GM12878 (cell line): ENCODE results near the gene MSI2. TPM values are rescaled to one million over a fixed set of nuclear protein-coding genes. Genes with fewer than 3 reads are reported as not detected.

ENCODE experiments used
- ATAC-seq: fragments of 200-7000 bp; cut with Tn5 transposase; 3 replicates; pipeline ENCODE4 v1.9.1; 2020; ENCODE audit warnings: mild to moderate bottlenecking, moderate library complexity
- BruUV-seq: library from RNA; stranded (reverse); fragments of 400-500 nt; replicated peaks from 2 replicates; lab custom pipeline; 2021; lab: Mats Ljungman, UMichigan
- CTCF ChIA-PET: fragments of 300-600 bp; sonication (Branson Sonifier 250); formaldehyde crosslinking; extraction: SDS; loops from one replicate; lab custom pipeline; 2021; ENCODE audit warnings: inconsistent platforms; lab: Yijun Ruan, JAX
- POLR2A ChIA-PET: fragments of 350-600 bp; formaldehyde crosslinking; extraction: SDS; loops from one replicate; lab custom pipeline; 2021; ENCODE audit warnings: inconsistent platforms; lab: Charles Lee
- RAD21 ChIA-PET: fragments of 300-600 bp; sonication (Branson Sonifier 250); formaldehyde crosslinking; loops from one replicate; lab custom pipeline; 2023; ENCODE audit warnings: antibody characterized with exemption; ENCODE audit not compliant: unreplicated experiment; lab: Charles Lee
- SMC1A ChIA-PET: fragments of 300-600 bp; sonication (Branson Sonifier 250); formaldehyde crosslinking; loops from one replicate; lab custom pipeline; 2023; ENCODE audit not compliant: unreplicated experiment, uncharacterized antibody; lab: Charles Lee
- DNase-seq: peaks from one replicate; pipeline ENCODE4 v3.0.0-alpha.2; 2011; ENCODE audit warnings: low read depth, low spot score
- FAIRE-seq: peaks from 3 replicates; lab custom pipeline; 2011; peaks lifted over from hg19 to GRCh38; lab: Jason Lieb, UNC
- H2AFZ ChIP-seq: 2 replicates; pipeline ENCODE4 v1.6.0; 2011; ENCODE audit warnings: low read depth, low read length, control low read depth; ENCODE audit not compliant: control insufficient read depth
- H3K27ac ChIP-seq: 2 replicates; pipeline ENCODE4 v1.5.1; 2011; ENCODE audit warnings: control low read depth; ENCODE audit not compliant: control insufficient read depth, insufficient read depth
- H3K27me3 ChIP-seq, 2 experiments: replicated peaks in 1 of 2; 2 replicates each; pipeline versions ENCODE4 v1.6.0 to v1.6.1; 2011; ENCODE audit warnings: low read length in 1 of 2; ENCODE audit not compliant: control insufficient read depth in 2 of 2, insufficient read depth in 2 of 2
- H3K36me3 ChIP-seq, 2 experiments: 2 replicates each; pipeline ENCODE4 v1.5.1; 2011; ENCODE audit warnings: low read length in 1 of 2; ENCODE audit not compliant: control insufficient read depth in 2 of 2, insufficient read depth in 2 of 2
- H3K4me1 ChIP-seq: 2 replicates; pipeline ENCODE4 v1.6.1; 2011; ENCODE audit warnings: mild to moderate bottlenecking, low read length, moderate library complexity, mixed read lengths; ENCODE audit not compliant: control insufficient read depth, insufficient read depth
- H3K4me2 ChIP-seq: 2 replicates; pipeline ENCODE4 v1.6.0; 2011; ENCODE audit warnings: control low read depth; ENCODE audit not compliant: control insufficient read depth, insufficient read depth
- H3K4me3 ChIP-seq: fragments of 200-600 bp; sonication (generic); 2 replicates; pipeline ENCODE4 v1.5.1; 2016
- H3K79me2 ChIP-seq: 2 replicates; pipeline ENCODE4 v1.6.0; 2011; ENCODE audit warnings: low read length; ENCODE audit not compliant: control insufficient read depth, insufficient read depth
- H3K9ac ChIP-seq: 2 replicates; pipeline ENCODE4 v1.8.0; 2011; ENCODE audit warnings: low read length, control low read depth, mixed read lengths; ENCODE audit not compliant: control insufficient read depth, insufficient read depth
- H3K9me3 ChIP-seq: replicated peaks from 3 replicates; pipeline ENCODE4 v1.5.1; 2011; ENCODE audit warnings: mild to moderate bottlenecking, low read length; ENCODE audit not compliant: control insufficient read depth, insufficient read depth
- H4K20me1 ChIP-seq: 2 replicates; pipeline ENCODE4 v1.6.0; 2011; ENCODE audit not compliant: control insufficient read depth, insufficient read depth
- ATF7 ChIP-seq: fragments of 450-650 bp; IDR thresholded peaks from 2 replicates; pipeline ENCODE4 v1.6.1; 2016; ENCODE audit warnings: low read depth, mild to moderate bottlenecking
- CREM ChIP-seq: IDR thresholded peaks from 2 replicates; pipeline ENCODE4 v1.6.1; 2014; ENCODE audit warnings: antibody characterized with exemption, low read depth
- FOS ChIP-seq: IDR thresholded peaks from 3 replicates; pipeline ENCODE4 v1.6.1; 2011; ENCODE audit warnings: borderline replicate concordance; ENCODE audit not compliant: insufficient read length; ENCODE audit errors: extremely low read depth
- KAT2A ChIP-seq: conservative IDR thresholded peaks from 2 replicates; pipeline ENCODE4 v1.6.1; 2011; ENCODE audit warnings: low read depth, low read length; ENCODE audit not compliant: control insufficient read depth
- MTA2 ChIP-seq: fragments of 450-650 bp; IDR thresholded peaks from 2 replicates; pipeline ENCODE4 v1.6.1; 2016; ENCODE audit warnings: low read depth, mild to moderate bottlenecking, moderate library complexity
- MTA3 ChIP-seq: IDR thresholded peaks from 2 replicates; pipeline ENCODE4 v1.6.1; 2012; ENCODE audit warnings: low read length, inconsistent platforms, borderline replicate concordance
- PAX8 ChIP-seq: fragments of 450-650 bp; IDR thresholded peaks from 2 replicates; pipeline ENCODE4 v1.6.1; 2017; ENCODE audit warnings: mild to moderate bottlenecking, moderate library complexity
- PML ChIP-seq: IDR thresholded peaks from 2 replicates; pipeline ENCODE4 v1.6.1; 2012; ENCODE audit warnings: low read length, inconsistent platforms
- TCF3 ChIP-seq: IDR thresholded peaks from 2 replicates; pipeline ENCODE4 v1.6.1; 2012; ENCODE audit warnings: low read depth, mild to moderate bottlenecking, low read length, borderline replicate concordance; ENCODE audit not compliant: insufficient read depth
- ZNF384 ChIP-seq: IDR thresholded peaks from 2 replicates; pipeline ENCODE4 v1.6.1; 2012; ENCODE audit warnings: low read depth, mild to moderate bottlenecking, low read length, improper control_type of control experiment, borderline replicate concordance
- WGBS: methylation state at CpG from one replicate; pipeline ENCODE4 v1.1.6; 2016; ENCODE audit warnings: low lambda C conversion rate; ENCODE audit not compliant: insufficient replicate concordance, insufficient coverage; ENCODE audit errors: missing lambda C conversion rate; 5-methylcytosine and 5-hydroxymethylcytosine counted together
- in situ Hi-C: fragments of 300-500 bp; cut with MboI; formaldehyde crosslinking; loops from 9 replicates; pipeline ENCODE4 v1.14.3; 2018; ENCODE audit warnings: mixed read lengths
- intact Hi-C: fragments of 100-400 bp; cut with micrococcal nuclease; formaldehyde crosslinking; loops from one replicate; pipeline ENCODE4 v1.14.2; 2022; ENCODE audit not compliant: unreplicated experiment
- polyA plus RNA-seq, 11 experiments: library from polyadenylated mRNA; depleted of rRNA in 4 of 11; unstranded in 6 of 11; stranded (reverse) in 5 of 11; fragments of >200 nt; fragmentation: Nextera tagmentation in 4 of 11; fragmentation: Illumina TruSeq in 1 of 11; extraction: Ambion mirVana in 4 of 11; extraction: Trizol in 1 of 11; gene quantifications; 1 replicate in 1 of 11; 2 replicates in 10 of 11; pipeline versions ENCODE4 v1.2.1 to v1.2.3, GENCODE V29; 2011 to 2016; ENCODE audit warnings: inconsistent platforms in 2 of 11, missing spikeins in 2 of 11, low read depth in 1 of 11
- total RNA-seq, 4 experiments: library from RNA; depleted of rRNA in 3 of 4; stranded (reverse); fragments of >200 nt in 3 of 4; fragmentation: Illumina TruSeq in 1 of 4; extraction: Trizol in 1 of 4; gene quantifications; 2 replicates each; pipeline versions ENCODE4 v1.2.1 to v1.2.3, GENCODE V29; 2013 to 2021
- TF ChIP-seq, protein P1 (sequence below): fragments of 450-650 bp; IDR thresholded peaks from 2 replicates; pipeline ENCODE4 v1.6.1; 2017; ENCODE audit warnings: mild to moderate bottlenecking, low read depth, inconsistent platforms; ENCODE audit not compliant: poor library complexity, severe bottlenecking
- TF ChIP-seq, protein P2 (sequence below): IDR thresholded peaks from 2 replicates; pipeline ENCODE4 v1.6.1; 2012; ENCODE audit warnings: mild to moderate bottlenecking, low read depth, low read length
- TF ChIP-seq, protein P3 (sequence below): fragments of 450-650 bp; IDR thresholded peaks from 2 replicates; pipeline ENCODE4 v1.6.1; 2018; ENCODE audit warnings: mild to moderate bottlenecking, low read depth, moderate library complexity; ENCODE audit not compliant: partially characterized antibody
- TF ChIP-seq, protein P4 (sequence below): IDR thresholded peaks from 2 replicates; pipeline ENCODE4 v1.6.1; 2012; ENCODE audit warnings: low read depth, low read length, improper control_type of control experiment

Gene MSI2
- total and polyA plus RNA-seq, 10 of the 15 experiments (the other 5 are each of a cell fraction or from before 2014, with no cell fraction given), result 6.1 to 76.1 (median 42.0) TPM

DNA sequence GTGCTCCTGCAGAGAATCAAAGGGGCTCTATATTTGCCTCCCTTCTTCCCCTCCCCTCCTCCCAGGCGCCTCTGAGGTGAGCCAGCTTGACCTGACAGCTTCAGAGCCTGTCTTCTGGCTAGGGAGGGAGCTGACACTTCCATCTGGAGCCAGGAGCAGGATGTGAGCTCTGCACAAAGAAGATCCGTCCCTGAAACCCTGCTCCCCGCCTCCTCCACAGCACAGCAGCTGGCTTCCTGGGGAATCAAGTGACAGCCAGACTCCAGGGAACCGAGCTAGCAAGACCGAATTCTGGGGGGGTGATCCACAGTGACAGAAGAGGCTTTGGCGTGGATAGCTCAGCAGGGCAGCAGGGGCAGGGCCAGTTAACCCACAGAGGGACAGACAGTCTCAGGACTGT lies 451.6 kb downstream of the MSI2 start:
- no peak overlapping the region for H3K4me3 ChIP-seq
- no peaks in the 10 kb centered on the region for H3K36me3 ChIP-seq
- H2AFZ ChIP-seq, result no peak overlapping the region
- intact Hi-C loops, result no loop called here
- DNase-seq (no peak), ATAC-seq (no peak), FAIRE-seq (no peak)
- no peaks in the 10 kb centered on the region for H4K20me1 ChIP-seq
- H3K9me3 ChIP-seq, result peaks cover 4% of the 10 kb centered on the region; the same call in 2 of the 3 replicates
- peaks cover 0 to 1% of the 10 kb centered on the region in 2 experiments; a peak in 2 of 4 replicates for H3K27me3 ChIP-seq
- SMC1A ChIA-PET, result no interaction called here
- no TSS peak for BruUV-seq
- H3K27ac ChIP-seq, result no peak overlapping the region
- CTCF ChIA-PET, result interaction anchor here (1.7 kb wide), 1 partner anchor 76 kb away, joined by 3 read pairs; no protein-coding TSS in a partner anchor
- H3K4me2 ChIP-seq, result no peak overlapping the region
- no peak overlapping the region for H3K9ac ChIP-seq
- H3K4me1 ChIP-seq, result no peaks in the 10 kb centered on the region
- WGBS, result 9% methylated on average over 6 of the region's 6 CpGs
- POLR2A ChIA-PET, result no interaction called here
- no peaks in the 10 kb centered on the region for H3K79me2 ChIP-seq
- RAD21 ChIA-PET, result no interaction called here
- in situ Hi-C loops, result no loop called here
- TF ChIP-seq PAX8 (no peak), ATF7 (no peak), KAT2A (no peak), PML (no peak), MTA3 (no peak), TCF3 (no peak), FOS (no peak), CREM (no peak), ZNF384 (no peak), MTA2 (no peak)
- TF ChIP-seq, protein P1, sequence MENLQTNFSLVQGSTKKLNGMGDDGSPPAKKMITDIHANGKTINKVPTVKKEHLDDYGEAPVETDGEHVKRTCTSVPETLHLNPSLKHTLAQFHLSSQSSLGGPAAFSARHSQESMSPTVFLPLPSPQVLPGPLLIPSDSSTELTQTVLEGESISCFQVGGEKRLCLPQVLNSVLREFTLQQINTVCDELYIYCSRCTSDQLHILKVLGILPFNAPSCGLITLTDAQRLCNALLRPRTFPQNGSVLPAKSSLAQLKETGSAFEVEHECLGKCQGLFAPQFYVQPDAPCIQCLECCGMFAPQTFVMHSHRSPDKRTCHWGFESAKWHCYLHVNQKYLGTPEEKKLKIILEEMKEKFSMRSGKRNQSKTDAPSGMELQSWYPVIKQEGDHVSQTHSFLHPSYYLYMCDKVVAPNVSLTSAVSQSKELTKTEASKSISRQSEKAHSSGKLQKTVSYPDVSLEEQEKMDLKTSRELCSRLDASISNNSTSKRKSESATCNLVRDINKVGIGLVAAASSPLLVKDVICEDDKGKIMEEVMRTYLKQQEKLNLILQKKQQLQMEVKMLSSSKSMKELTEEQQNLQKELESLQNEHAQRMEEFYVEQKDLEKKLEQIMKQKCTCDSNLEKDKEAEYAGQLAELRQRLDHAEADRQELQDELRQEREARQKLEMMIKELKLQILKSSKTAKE, result no peak
- TF ChIP-seq, protein P2, sequence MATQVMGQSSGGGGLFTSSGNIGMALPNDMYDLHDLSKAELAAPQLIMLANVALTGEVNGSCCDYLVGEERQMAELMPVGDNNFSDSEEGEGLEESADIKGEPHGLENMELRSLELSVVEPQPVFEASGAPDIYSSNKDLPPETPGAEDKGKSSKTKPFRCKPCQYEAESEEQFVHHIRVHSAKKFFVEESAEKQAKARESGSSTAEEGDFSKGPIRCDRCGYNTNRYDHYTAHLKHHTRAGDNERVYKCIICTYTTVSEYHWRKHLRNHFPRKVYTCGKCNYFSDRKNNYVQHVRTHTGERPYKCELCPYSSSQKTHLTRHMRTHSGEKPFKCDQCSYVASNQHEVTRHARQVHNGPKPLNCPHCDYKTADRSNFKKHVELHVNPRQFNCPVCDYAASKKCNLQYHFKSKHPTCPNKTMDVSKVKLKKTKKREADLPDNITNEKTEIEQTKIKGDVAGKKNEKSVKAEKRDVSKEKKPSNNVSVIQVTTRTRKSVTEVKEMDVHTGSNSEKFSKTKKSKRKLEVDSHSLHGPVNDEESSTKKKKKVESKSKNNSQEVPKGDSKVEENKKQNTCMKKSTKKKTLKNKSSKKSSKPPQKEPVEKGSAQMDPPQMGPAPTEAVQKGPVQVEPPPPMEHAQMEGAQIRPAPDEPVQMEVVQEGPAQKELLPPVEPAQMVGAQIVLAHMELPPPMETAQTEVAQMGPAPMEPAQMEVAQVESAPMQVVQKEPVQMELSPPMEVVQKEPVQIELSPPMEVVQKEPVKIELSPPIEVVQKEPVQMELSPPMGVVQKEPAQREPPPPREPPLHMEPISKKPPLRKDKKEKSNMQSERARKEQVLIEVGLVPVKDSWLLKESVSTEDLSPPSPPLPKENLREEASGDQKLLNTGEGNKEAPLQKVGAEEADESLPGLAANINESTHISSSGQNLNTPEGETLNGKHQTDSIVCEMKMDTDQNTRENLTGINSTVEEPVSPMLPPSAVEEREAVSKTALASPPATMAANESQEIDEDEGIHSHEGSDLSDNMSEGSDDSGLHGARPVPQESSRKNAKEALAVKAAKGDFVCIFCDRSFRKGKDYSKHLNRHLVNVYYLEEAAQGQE, result no peak
- TF ChIP-seq, protein P3, sequence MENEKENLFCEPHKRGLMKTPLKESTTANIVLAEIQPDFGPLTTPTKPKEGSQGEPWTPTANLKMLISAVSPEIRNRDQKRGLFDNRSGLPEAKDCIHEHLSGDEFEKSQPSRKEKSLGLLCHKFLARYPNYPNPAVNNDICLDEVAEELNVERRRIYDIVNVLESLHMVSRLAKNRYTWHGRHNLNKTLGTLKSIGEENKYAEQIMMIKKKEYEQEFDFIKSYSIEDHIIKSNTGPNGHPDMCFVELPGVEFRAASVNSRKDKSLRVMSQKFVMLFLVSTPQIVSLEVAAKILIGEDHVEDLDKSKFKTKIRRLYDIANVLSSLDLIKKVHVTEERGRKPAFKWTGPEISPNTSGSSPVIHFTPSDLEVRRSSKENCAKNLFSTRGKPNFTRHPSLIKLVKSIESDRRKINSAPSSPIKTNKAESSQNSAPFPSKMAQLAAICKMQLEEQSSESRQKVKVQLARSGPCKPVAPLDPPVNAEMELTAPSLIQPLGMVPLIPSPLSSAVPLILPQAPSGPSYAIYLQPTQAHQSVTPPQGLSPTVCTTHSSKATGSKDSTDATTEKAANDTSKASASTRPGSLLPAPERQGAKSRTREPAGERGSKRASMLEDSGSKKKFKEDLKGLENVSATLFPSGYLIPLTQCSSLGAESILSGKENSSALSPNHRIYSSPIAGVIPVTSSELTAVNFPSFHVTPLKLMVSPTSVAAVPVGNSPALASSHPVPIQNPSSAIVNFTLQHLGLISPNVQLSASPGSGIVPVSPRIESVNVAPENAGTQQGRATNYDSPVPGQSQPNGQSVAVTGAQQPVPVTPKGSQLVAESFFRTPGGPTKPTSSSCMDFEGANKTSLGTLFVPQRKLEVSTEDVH, result no peak
- TF ChIP-seq, protein P4, sequence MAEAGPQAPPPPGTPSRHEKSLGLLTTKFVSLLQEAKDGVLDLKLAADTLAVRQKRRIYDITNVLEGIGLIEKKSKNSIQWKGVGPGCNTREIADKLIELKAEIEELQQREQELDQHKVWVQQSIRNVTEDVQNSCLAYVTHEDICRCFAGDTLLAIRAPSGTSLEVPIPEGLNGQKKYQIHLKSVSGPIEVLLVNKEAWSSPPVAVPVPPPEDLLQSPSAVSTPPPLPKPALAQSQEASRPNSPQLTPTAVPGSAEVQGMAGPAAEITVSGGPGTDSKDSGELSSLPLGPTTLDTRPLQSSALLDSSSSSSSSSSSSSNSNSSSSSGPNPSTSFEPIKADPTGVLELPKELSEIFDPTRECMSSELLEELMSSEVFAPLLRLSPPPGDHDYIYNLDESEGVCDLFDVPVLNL, result no peak
